Loucy (cell line): ENCODE results near the gene ALK.

ENCODE experiments used
- H2AFZ ChIP-seq: fragments of 200-600 bp; sonication (generic); 2 replicates; pipeline ENCODE4 v1.6.0; 2016; ENCODE audit warnings: antibody characterized with exemption, mild to moderate bottlenecking, low read length, moderate library complexity
- H3F3A ChIP-seq: fragments of 200-600 bp; 2 replicates; pipeline ENCODE4 v1.6.0; 2016; ENCODE audit warnings: antibody characterized with exemption, low read depth, mild to moderate bottlenecking
- H3K27me3 ChIP-seq: fragments of 200-600 bp; sonication (generic); 2 replicates; pipeline ENCODE4 v1.6.1; 2014; ENCODE audit warnings: low read length, mild to moderate bottlenecking; ENCODE audit not compliant: insufficient read depth, poor library complexity, severe bottlenecking
- H3K36me3 ChIP-seq: fragments of 200-600 bp; sonication (generic); 2 replicates; pipeline ENCODE4 v1.6.1; 2016; ENCODE audit warnings: low read length; ENCODE audit not compliant: insufficient read depth
- H3K4me1 ChIP-seq: fragments of 200-600 bp; sonication (generic); 2 replicates; pipeline ENCODE4 v1.5.1; 2014; ENCODE audit warnings: low read length, mild to moderate bottlenecking; ENCODE audit not compliant: insufficient read depth, poor library complexity, severe bottlenecking
- H3K4me2 ChIP-seq: fragments of 200-600 bp; sonication (generic); 2 replicates; pipeline ENCODE4 v1.6.0; 2014; ENCODE audit warnings: antibody characterized with exemption, low read length, low read depth, mild to moderate bottlenecking; ENCODE audit not compliant: poor library complexity, severe bottlenecking
- H3K4me3 ChIP-seq: fragments of 200-600 bp; sonication (generic); 2 replicates; pipeline ENCODE4 v1.5.1; 2014; ENCODE audit warnings: low read length, mild to moderate bottlenecking, mixed read lengths; ENCODE audit not compliant: poor library complexity, severe bottlenecking
- H3K79me2 ChIP-seq: fragments of 200-600 bp; sonication (generic); 2 replicates; pipeline ENCODE4 v1.6.1; 2014; ENCODE audit warnings: low read length; ENCODE audit not compliant: insufficient read depth
- H3K9ac ChIP-seq: fragments of 200-600 bp; sonication (generic); 2 replicates; pipeline ENCODE4 v1.6.0; 2014; ENCODE audit warnings: mild to moderate bottlenecking, low read depth, low read length, moderate library complexity; ENCODE audit not compliant: poor library complexity, severe bottlenecking
- H3K9me2 ChIP-seq: fragments of 200-600 bp; sonication (generic); replicated peaks from 2 replicates; pipeline ENCODE4 v1.6.1; 2016; ENCODE audit warnings: low read depth, low read length, mixed read lengths
- H3K9me3 ChIP-seq: fragments of 200-600 bp; sonication (generic); 2 replicates; pipeline ENCODE4 v1.6.1; 2014; ENCODE audit warnings: mild to moderate bottlenecking, antibody characterized with exemption, low read length, low read depth; ENCODE audit not compliant: insufficient read depth
- H4K20me1 ChIP-seq: fragments of 200-600 bp; sonication (generic); 2 replicates; pipeline ENCODE4 v1.6.0; 2014; ENCODE audit warnings: antibody characterized with exemption, low read length, mild to moderate bottlenecking; ENCODE audit not compliant: insufficient read depth, poor library complexity, severe bottlenecking
- CTCF ChIP-seq: fragments of 200-600 bp; sonication (generic); conservative IDR thresholded peaks from 2 replicates; pipeline ENCODE4 v1.5.1; 2014; ENCODE audit warnings: mild to moderate bottlenecking, antibody characterized with exemption, low read length
- EZH2phosphoT487 ChIP-seq: fragments of 200-600 bp; IDR thresholded peaks from 2 replicates; pipeline ENCODE4 v1.6.1; 2018; ENCODE audit warnings: antibody characterized with exemption, mild to moderate bottlenecking, moderate library complexity, borderline replicate concordance

The ALK gene

DNA sequence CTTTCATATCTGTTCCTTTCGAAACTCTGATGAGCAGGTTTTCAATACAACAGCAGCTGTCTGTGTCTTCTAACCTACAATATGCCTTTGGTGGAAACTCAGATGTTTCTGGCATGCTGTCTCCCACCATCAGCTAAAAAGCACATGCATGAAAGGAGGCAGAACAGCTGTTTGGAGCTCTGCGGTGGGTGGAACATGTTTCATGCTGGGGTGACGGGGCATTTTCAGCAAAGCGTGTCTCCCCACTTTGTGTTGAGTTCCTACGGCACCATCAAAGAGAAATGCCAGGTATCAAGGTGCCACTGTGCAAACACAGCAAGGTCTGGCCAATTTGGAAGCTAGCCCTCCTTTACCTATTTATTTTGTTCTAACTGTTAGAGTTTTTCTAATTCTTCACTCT, 516.1 kb downstream of the ALK start:
- Histone ChIP-seq H3F3A (no peaks in the 10 kb centered on the region), H3K79me2 (no peaks in the 10 kb centered on the region), H4K20me1 (no peaks in the 10 kb centered on the region), H3K9ac (no peak overlapping the region), H3K9me2 (no peaks in the 10 kb centered on the region), H3K27me3 (no peaks in the 10 kb centered on the region), H3K4me2 (no peak overlapping the region), H3K9me3 (no peaks in the 10 kb centered on the region), H3K4me1 (no peaks in the 10 kb centered on the region), H2AFZ (no peak overlapping the region), H3K4me3 (no peak overlapping the region), H3K36me3 (no peaks in the 10 kb centered on the region)
- TF ChIP-seq CTCF (no peak), EZH2phosphoT487 (no peak)

DNA sequence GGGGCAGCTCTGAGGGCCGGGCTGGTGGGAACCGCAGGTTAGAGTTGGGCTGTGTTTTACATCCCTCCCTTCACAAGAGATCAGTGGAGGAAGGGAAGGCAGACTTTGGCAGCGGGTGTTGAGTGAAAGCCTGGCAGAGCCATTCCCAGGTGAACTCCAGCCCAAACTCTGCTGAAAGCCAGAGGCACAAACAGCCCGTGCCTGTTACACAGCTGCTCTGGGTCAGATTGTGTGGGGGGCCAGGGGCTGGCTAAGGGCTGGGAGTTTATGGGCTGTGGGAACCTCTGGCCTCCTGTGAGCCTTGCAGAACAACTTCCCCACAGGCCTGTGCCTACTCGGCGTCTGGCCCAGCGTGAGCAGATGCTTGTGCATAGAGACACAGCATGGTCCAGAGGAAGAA, 519.4 kb downstream of the ALK start:
- Histone ChIP-seq H3K4me3 (no peak overlapping the region), H3F3A (no peaks in the 10 kb centered on the region), H3K79me2 (no peaks in the 10 kb centered on the region), H3K9me2 (no peaks in the 10 kb centered on the region), H3K9ac (no peak overlapping the region), H4K20me1 (no peaks in the 10 kb centered on the region), H3K4me1 (no peaks in the 10 kb centered on the region), H2AFZ (no peak overlapping the region), H3K27me3 (no peaks in the 10 kb centered on the region), H3K36me3 (no peaks in the 10 kb centered on the region), H3K4me2 (no peak overlapping the region), H3K9me3 (no peaks in the 10 kb centered on the region)
- TF ChIP-seq EZH2phosphoT487: no peak
- no peak for TF ChIP-seq CTCF

DNA sequence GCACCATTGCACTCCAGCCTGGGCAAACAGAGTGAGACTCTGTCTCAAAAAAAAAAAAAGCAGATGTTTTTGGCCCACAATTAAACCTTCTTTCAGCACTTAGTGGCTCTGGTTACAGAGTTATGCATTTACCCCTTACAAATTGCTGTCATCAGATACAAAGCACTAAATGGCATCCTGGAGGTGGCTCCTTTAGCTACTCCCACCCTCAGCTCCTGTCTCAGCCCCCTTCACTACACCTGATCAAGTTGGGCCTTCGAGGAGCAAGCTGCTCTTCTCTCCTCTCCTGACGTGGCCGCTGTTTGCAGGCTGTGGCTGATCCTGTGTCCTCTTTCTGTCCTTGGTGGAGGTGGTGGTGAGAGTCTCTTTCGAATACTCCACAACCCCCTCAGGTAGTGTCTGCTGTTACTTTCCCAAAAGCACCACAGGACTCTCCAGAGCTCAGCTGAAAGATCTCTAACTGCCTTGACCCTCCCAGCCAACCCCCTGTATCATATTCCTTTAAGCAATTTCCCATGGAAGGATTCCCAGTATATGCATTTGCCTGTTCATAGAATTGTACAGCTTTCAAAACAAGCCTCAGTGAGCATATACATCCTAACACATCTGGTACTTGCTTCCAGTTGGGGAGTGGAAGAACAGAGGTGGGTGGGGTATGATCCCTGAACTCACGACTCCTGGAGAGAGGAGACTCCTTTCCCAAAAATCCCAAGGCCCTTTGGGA, 520.3 kb downstream of the ALK start:
- Histone ChIP-seq H2AFZ (no peak overlapping the region), H3K36me3 (no peaks in the 10 kb centered on the region), H3K4me2 (no peak overlapping the region), H3K4me3 (no peak overlapping the region), H3F3A (no peaks in the 10 kb centered on the region), H3K9me2 (no peaks in the 10 kb centered on the region), H3K79me2 (no peaks in the 10 kb centered on the region), H3K27me3 (peaks cover 2% of the 10 kb centered on the region), H3K9me3 (no peaks in the 10 kb centered on the region), H3K9ac (no peak overlapping the region), H3K4me1 (no peaks in the 10 kb centered on the region), H4K20me1 (no peaks in the 10 kb centered on the region)
- no peak for TF ChIP-seq CTCF
- TF ChIP-seq EZH2phosphoT487: no peak
